ENCODE results near the gene VSTM1. TPM values are rescaled to one million over a fixed set of nuclear protein-coding genes. Genes with fewer than 3 reads are reported as not detected.

Gene VSTM1
- total and polyA plus RNA-seq, 2 experiments from 2014 or later, result not detected

GRCh38 chr19:54107876-54108490, 44.3 kb upstream of the VSTM1 start:
- DNase-seq (ENCODE audit: low spot score), result no peak
- no peak overlapping the region for H3K27ac ChIP-seq
- WGBS (ENCODE audit: low lambda C conversion rate, missing lambda C conversion rate), result 92% methylated on average over 18 of the region's 21 CpGs
- H3K27me3 ChIP-seq, result no peaks in the 10 kb centered on the region
- no peak overlapping the region for H2AFZ ChIP-seq
- H3K36me3 ChIP-seq (replicated peaks; ENCODE audit: insufficient read depth, low read depth), result no peaks in the 10 kb centered on the region
- no peaks in the 10 kb centered on the region for H3K9me2 ChIP-seq (replicated peaks; ENCODE audit: insufficient read depth)
- H3K4me2 ChIP-seq, result no peak overlapping the region
- H3K4me1 ChIP-seq (ENCODE audit: insufficient read depth), result peaks cover 3% of the 10 kb centered on the region
- H3K9me3 ChIP-seq (ENCODE audit: low read depth), result no peaks in the 10 kb centered on the region
- H3K4me3 ChIP-seq, result no peak overlapping the region
- H3K79me2 ChIP-seq, result peaks cover 19% of the 10 kb centered on the region
- H4K20me1 ChIP-seq (ENCODE audit: insufficient read depth, poor library complexity, severe bottlenecking), result no peaks in the 10 kb centered on the region
- no peak for TF ChIP-seq EZH2 (IDR thresholded peaks at IDR 0.05; ENCODE audit: borderline replicate concordance)
- no peak for TF ChIP-seq CTCF (IDR thresholded peaks at IDR 0.05; ENCODE audit: poor library complexity)
- no peak for TF ChIP-seq EZH2phosphoT487 (IDR thresholded peaks at IDR 0.05; ENCODE audit: low read depth, severe bottlenecking, unreplicated experiment)

GRCh38 chr19:54106716-54107115, 43.0 kb upstream of the VSTM1 start:
- Histone ChIP-seq H3K79me2 (peaks cover 22% of the 10 kb centered on the region), H2AFZ (no peak overlapping the region), H3K9me3 (ENCODE audit: low read depth) (no peaks in the 10 kb centered on the region), H3K4me1 (ENCODE audit: insufficient read depth) (peaks cover 3% of the 10 kb centered on the region), H3K4me3 (no peak overlapping the region), H3K27ac (no peak overlapping the region), H3K4me2 (no peak overlapping the region), H3K9me2 (replicated peaks; ENCODE audit: insufficient read depth) (no peaks in the 10 kb centered on the region), H3K36me3 (replicated peaks; ENCODE audit: insufficient read depth, low read depth) (no peaks in the 10 kb centered on the region), H4K20me1 (ENCODE audit: insufficient read depth, poor library complexity, severe bottlenecking) (no peaks in the 10 kb centered on the region), H3K27me3 (no peaks in the 10 kb centered on the region)
- TF ChIP-seq CTCF (IDR thresholded peaks at IDR 0.05; ENCODE audit: poor library complexity) (no peak), EZH2phosphoT487 (IDR thresholded peaks at IDR 0.05; ENCODE audit: low read depth, severe bottlenecking, unreplicated experiment) (no peak)
- 84% methylated on average over 15 of the region's 15 CpGs for WGBS (ENCODE audit: low lambda C conversion rate, missing lambda C conversion rate)
- DNase-seq (ENCODE audit: low spot score), result no peak

GRCh38 chr19:54105796-54106195, 42.1 kb upstream of the VSTM1 start:
- TF ChIP-seq EZH2 (IDR thresholded peaks at IDR 0.05; ENCODE audit: borderline replicate concordance), result no peak
- TF ChIP-seq EZH2phosphoT487 (IDR thresholded peaks at IDR 0.05; ENCODE audit: low read depth, severe bottlenecking, unreplicated experiment), result no peak
- TF ChIP-seq CTCF (IDR thresholded peaks at IDR 0.05; ENCODE audit: poor library complexity), result no peak
- DNase-seq (ENCODE audit: low spot score), result no peak
- Histone ChIP-seq H3K27ac (no peak overlapping the region), H3K27me3 (no peaks in the 10 kb centered on the region), H3K9me2 (replicated peaks; ENCODE audit: insufficient read depth) (no peaks in the 10 kb centered on the region), H4K20me1 (ENCODE audit: insufficient read depth, poor library complexity, severe bottlenecking) (no peaks in the 10 kb centered on the region), H3K9me3 (ENCODE audit: low read depth) (no peaks in the 10 kb centered on the region), H3K4me1 (ENCODE audit: insufficient read depth) (peaks cover 3% of the 10 kb centered on the region), H3K36me3 (replicated peaks; ENCODE audit: insufficient read depth, low read depth) (no peaks in the 10 kb centered on the region), H2AFZ (no peak overlapping the region), H3K4me2 (no peak overlapping the region), H3K4me3 (no peak overlapping the region), H3K79me2 (peaks cover 22% of the 10 kb centered on the region)
- WGBS (ENCODE audit: low lambda C conversion rate, missing lambda C conversion rate), result 96% methylated on average over 10 of the region's 10 CpGs

All from hepatocyte (in vitro differentiated cells).